ENCODE data around the gene MAGI2. TPM values are rescaled to one million over a fixed set of nuclear protein-coding genes. Genes with fewer than 3 reads are reported as not detected.

Gene MAGI2
- total RNA-seq, 1 donor from 2014 or later: 4.0 TPM

GRCh38 chr7:78173666-78174065, 1279.8 kb downstream of the MAGI2 start:
- TF ChIP-seq CTCF (IDR thresholded peaks at IDR 0.05): no peak
- Histone ChIP-seq H3K27ac (peak overlapping the region; percentile 78 to 86), H3K36me3 (no peaks in the 10 kb centered on the region), H3K4me1 (peaks cover 16 to 21% of the 10 kb centered on the region in 2 donors), H3K4me3 (no peak overlapping the region), H3K9me3 (no peaks in the 10 kb centered on the region), H3K27me3 (no peaks in the 10 kb centered on the region)
- intact Hi-C loops (cut with DNase I): no loop called here
- DNase-seq (ENCODE audit: low spot score in 2 of 2): no peak

- Histone ChIP-seq H3K36me3 (no peaks in the 10 kb centered on the region), H3K4me1 (peaks cover 16 to 21% of the 10 kb centered on the region in 2 donors), H3K27ac (peak overlapping the region; percentile 78 to 86), H3K9me3 (no peaks in the 10 kb centered on the region), H3K27me3 (no peaks in the 10 kb centered on the region), H3K4me3 (no peak overlapping the region)
- no peak for TF ChIP-seq CTCF (IDR thresholded peaks at IDR 0.05)
- no peak for DNase-seq (ENCODE audit: low spot score in 2 of 2)
- intact Hi-C loops (cut with DNase I): no loop called here
These were observed 1280.4 kb downstream of the MAGI2 start for GRCh38 chr7:78172933-78173591.

GRCh38 chr7:78172267-78172757, 1281.2 kb downstream of the MAGI2 start:
- no peaks in the 10 kb centered on the region for H3K36me3 ChIP-seq
- peaks cover 16 to 21% of the 10 kb centered on the region in 2 donors for H3K4me1 ChIP-seq
- no peaks in the 10 kb centered on the region for H3K9me3 ChIP-seq
- DNase-seq (ENCODE audit: low spot score in 2 of 2): no peak
- H3K4me3 ChIP-seq: peak overlapping the region in 1 of 2 donors; percentile 33
- intact Hi-C loops (cut with DNase I): no loop called here
- no peaks in the 10 kb centered on the region for H3K27me3 ChIP-seq
- TF ChIP-seq CTCF (IDR thresholded peaks at IDR 0.05): no peak
- peak overlapping the region; percentile 78 to 86 for H3K27ac ChIP-seq

GRCh38 chr7:78171398-78171797, 1282.1 kb downstream of the MAGI2 start:
- peaks cover 15 to 20% of the 10 kb centered on the region in 2 donors for H3K4me1 ChIP-seq
- no peak for DNase-seq (ENCODE audit: low spot score in 2 of 2)
- no peaks in the 10 kb centered on the region for H3K36me3 ChIP-seq
- no peaks in the 10 kb centered on the region for H3K27me3 ChIP-seq
- H3K9me3 ChIP-seq: no peaks in the 10 kb centered on the region
- TF ChIP-seq CTCF (IDR thresholded peaks at IDR 0.05): no peak
- H3K27ac ChIP-seq: peak overlapping the region in 1 of 2 donors; percentile 78
- H3K4me3 ChIP-seq: no peak overlapping the region
- intact Hi-C loops (cut with DNase I): no loop called here

GRCh38 chr7:78170815-78171214, 1282.7 kb downstream of the MAGI2 start:
- no peaks in the 10 kb centered on the region for H3K9me3 ChIP-seq
- no peak overlapping the region for H3K27ac ChIP-seq
- intact Hi-C loops (cut with DNase I): no loop called here
- peaks cover 10 to 17% of the 10 kb centered on the region in 2 donors for H3K4me1 ChIP-seq
- DNase-seq (ENCODE audit: low spot score in 2 of 2): no peak
- H3K4me3 ChIP-seq: no peak overlapping the region
- TF ChIP-seq CTCF (IDR thresholded peaks at IDR 0.05): no peak
- H3K27me3 ChIP-seq: no peaks in the 10 kb centered on the region
- no peaks in the 10 kb centered on the region for H3K36me3 ChIP-seq

Measured in ascending aorta (tissue), 2 donors.